HL-60/S4 treated with retinoic acid at 250 ng/mL for 4 days and 3 days (cell line): ENCODE results near the gene ADAM11.

ENCODE experiments used
- in situ Hi-C: fragments of 300-500 bp; cut with MboI; formaldehyde crosslinking; loops from 2 replicates; pipeline ENCODE4 v1.7.0; 2022; ENCODE audit warnings: low sequenced_read_pairs

ADAM11 gene

GRCh38 chr17:44828919-44829522 is 70.2 kb downstream of the ADAM11 start:
- in situ Hi-C loops = no loop called here

GRCh38 chr17:44829523-44830358 is 71.0 kb downstream of the ADAM11 start, which contains the start of gene GJC1:
GJC1 (minus strand) TSS chr17:44830287; CDS start chr17:44805817, 24,470 bp downstream.
- in situ Hi-C loops = no loop called here

- in situ Hi-C loops = no loop called here
Observed at GRCh38 chr17:44830359-44831288, 71.8 kb downstream of the ADAM11 start.

- in situ Hi-C loops = no loop called here
Observed at GRCh38 chr17:44831371-44831770, 72.6 kb downstream of the ADAM11 start.
